ENCODE data around the gene BEND2. TPM values are rescaled to one million over a fixed set of nuclear protein-coding genes. Genes with fewer than 3 reads are reported as not detected.
A peak's percentile ranks its signal among the peaks of the same experiment; 100 is the strongest.

Gene BEND2
- total and polyA plus RNA-seq, 10 of the 15 experiments (the other 5 are each of a cell fraction or from before 2014, with no cell fraction given), result not detected

GRCh38 chrX:18227458-18227857 is 6.8 kb upstream of the BEND2 start:
- H3K4me1 ChIP-seq (ENCODE audit: control insufficient read depth, insufficient read depth, low read length), result no peaks in the 10 kb centered on the region
- no peaks in the 10 kb centered on the region for H3K27me3 ChIP-seq (replicated peaks in 1 of 2; ENCODE audit: control insufficient read depth in 2 of 2, insufficient read depth in 2 of 2, low read length in 1 of 2)
- ChIA-PET POLR2A (no interaction called here), SMC1A (ENCODE audit: uncharacterized antibody, unreplicated experiment) (interaction anchor here (0.6 kb wide), 1 partner anchor 23 kb away, joined by 3 read pairs; no protein-coding TSS in a partner anchor), CTCF (no interaction called here), RAD21 (ENCODE audit: unreplicated experiment) (no interaction called here)
- no peaks in the 10 kb centered on the region for H3K79me2 ChIP-seq (ENCODE audit: control insufficient read depth, insufficient read depth, low read length)
- H3K27ac ChIP-seq (ENCODE audit: control insufficient read depth, insufficient read depth), result no peak overlapping the region
- no peak overlapping the region for H2AFZ ChIP-seq (ENCODE audit: control insufficient read depth, low read depth, low read length)
- DNase-seq (ENCODE audit: low read depth, low spot score), result no peak
- no peaks in the 10 kb centered on the region for H3K9me3 ChIP-seq (replicated peaks; ENCODE audit: control insufficient read depth, insufficient read depth, low read length)
- intact Hi-C loops (cut with micrococcal nuclease; ENCODE audit: unreplicated experiment) (no loop called here), in situ Hi-C loops (cut with MboI) (no loop called here)
- H3K36me3 ChIP-seq (ENCODE audit: control insufficient read depth in 2 of 2, insufficient read depth in 2 of 2, low read length in 1 of 2), result no peaks in the 10 kb centered on the region
- no peak overlapping the region for H3K4me3 ChIP-seq
- TF ChIP-seq EGR1 (IDR thresholded peaks at IDR 0.05; ENCODE audit: borderline replicate concordance in 1 of 2, low read depth in 2 of 2, low read length in 2 of 2), result no peak
- TF ChIP-seq LARP7 (IDR thresholded peaks at IDR 0.05), result no peak
- no peak for TF ChIP-seq TBL1XR1 (IDR thresholded peaks at IDR 0.05; ENCODE audit: low read depth, low read length)
- TF ChIP-seq DPF2 (IDR thresholded peaks at IDR 0.05), result no peak
- TF ChIP-seq ASH2L (IDR thresholded peaks at IDR 0.05; ENCODE audit: borderline replicate concordance, low read depth), result no peak
- TF ChIP-seq SREBF2 (IDR thresholded peaks at IDR 0.05; ENCODE audit: low read length), result no peak
- no TSS peak for BruUV-seq (replicated peaks)
- H4K20me1 ChIP-seq (ENCODE audit: control insufficient read depth, insufficient read depth), result no peaks in the 10 kb centered on the region
- no peak for FAIRE-seq
- H3K9ac ChIP-seq (ENCODE audit: control insufficient read depth, insufficient read depth, low read length), result no peak overlapping the region
- no peak for ATAC-seq
- WGBS (ENCODE audit: insufficient coverage, insufficient replicate concordance, low lambda C conversion rate, missing lambda C conversion rate), result 47% methylated on average over 7 of the region's 7 CpGs
- no peak overlapping the region for H3K4me2 ChIP-seq (ENCODE audit: control insufficient read depth, insufficient read depth)

DNA sequence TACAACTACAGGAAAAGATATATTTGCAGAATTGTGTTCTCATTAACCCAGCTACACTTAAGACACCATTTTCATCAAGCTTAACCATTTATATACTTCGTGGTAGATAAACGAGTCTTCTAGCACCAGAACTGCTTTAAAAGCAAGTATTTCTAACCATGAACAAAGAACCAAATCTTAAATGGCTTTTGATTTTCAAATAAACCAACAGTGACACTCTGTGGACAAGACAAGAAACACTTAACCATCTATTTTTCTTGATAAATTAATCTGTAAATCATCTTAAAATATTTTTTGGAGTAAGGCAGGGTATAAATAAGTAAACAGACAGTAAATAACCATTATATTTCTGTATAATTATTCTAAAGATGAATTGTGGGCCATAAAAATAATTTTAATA is 10.2 kb downstream of the BEND2 start:
- WGBS (ENCODE audit: insufficient coverage, insufficient replicate concordance, low lambda C conversion rate, missing lambda C conversion rate), result 0% methylated on average over 2 of the region's 2 CpGs
- ChIA-PET POLR2A (no interaction called here), SMC1A (ENCODE audit: uncharacterized antibody, unreplicated experiment) (no interaction called here), CTCF (interaction anchor here (1.0 kb wide), 1 partner anchor 265 kb away, joined by 4 read pairs; no protein-coding TSS in a partner anchor), RAD21 (ENCODE audit: unreplicated experiment) (no interaction called here)
- Histone ChIP-seq H2AFZ (ENCODE audit: control insufficient read depth, low read depth, low read length) (no peak overlapping the region), H3K4me1 (ENCODE audit: control insufficient read depth, insufficient read depth, low read length) (no peaks in the 10 kb centered on the region), H3K9ac (ENCODE audit: control insufficient read depth, insufficient read depth, low read length) (no peak overlapping the region), H3K4me3 (no peak overlapping the region), H3K9me3 (replicated peaks; ENCODE audit: control insufficient read depth, insufficient read depth, low read length) (no peaks in the 10 kb centered on the region), H3K79me2 (ENCODE audit: control insufficient read depth, insufficient read depth, low read length) (no peaks in the 10 kb centered on the region), H3K27ac (ENCODE audit: control insufficient read depth, insufficient read depth) (no peak overlapping the region), H3K4me2 (ENCODE audit: control insufficient read depth, insufficient read depth) (no peak overlapping the region), H3K36me3 (ENCODE audit: control insufficient read depth in 2 of 2, insufficient read depth in 2 of 2, low read length in 1 of 2) (no peaks in the 10 kb centered on the region), H4K20me1 (ENCODE audit: control insufficient read depth, insufficient read depth) (no peaks in the 10 kb centered on the region), H3K27me3 (replicated peaks in 1 of 2; ENCODE audit: control insufficient read depth in 2 of 2, insufficient read depth in 2 of 2, low read length in 1 of 2) (no peaks in the 10 kb centered on the region)
- no TSS peak for BruUV-seq (replicated peaks)
- TF ChIP-seq NBN (IDR thresholded peaks at IDR 0.05) (no peak), RAD21 (IDR thresholded peaks at IDR 0.05; ENCODE audit: insufficient read depth, low read depth, low read length) (0 out of 2 replicates have a peak, but pooled peaks have one; percentile 2)
- no peak for DNase-seq (ENCODE audit: low read depth, low spot score)
- no peak for FAIRE-seq
- intact Hi-C loops (cut with micrococcal nuclease; ENCODE audit: unreplicated experiment), result no loop called here
- ATAC-seq, result no peak
- in situ Hi-C loops (cut with MboI), result no loop called here

All from GM12878 (cell line).